Glomerular visceral epithelial cell (primary cell): Measurements from ENCODE around the gene PDZD2.

Source experiments
- DNase-seq: peaks from one replicate; pipeline ENCODE4 v3.0.0-alpha.2; 2016; ENCODE audit errors: extremely low spot score

PDZD2 gene

GRCh38 chr5:31867219-31867618 lies 228.3 kb downstream of the PDZD2 start:
- DNase-seq, result no peak

- DNase-seq, result no peak
Observed at GRCh38 chr5:31880449-31880848, 241.5 kb downstream of the PDZD2 start.

- peak; percentile 32 for DNase-seq
Observed at GRCh38 chr5:31884896-31885295, 246.0 kb downstream of the PDZD2 start.

- DNase-seq, result no peak
Observed at GRCh38 chr5:31886206-31886605, 247.3 kb downstream of the PDZD2 start.

GRCh38 chr5:31887556-31887955 lies 248.6 kb downstream of the PDZD2 start:
- no peak for DNase-seq

- no peak for DNase-seq
Observed at GRCh38 chr5:31888564-31888963, 249.6 kb downstream of the PDZD2 start.

GRCh38 chr5:31889001-31889561 lies 250.2 kb downstream of the PDZD2 start:
- no peak for DNase-seq

GRCh38 chr5:31890046-31890445 lies 251.1 kb downstream of the PDZD2 start:
- no peak for DNase-seq

GRCh38 chr5:31894141-31894540 lies 255.2 kb downstream of the PDZD2 start:
- no peak for DNase-seq

- DNase-seq, result no peak
Observed at GRCh38 chr5:31895199-31895820, 256.4 kb downstream of the PDZD2 start.

GRCh38 chr5:31898036-31898632 lies 259.2 kb downstream of the PDZD2 start:
- DNase-seq, result no peak

- DNase-seq, result no peak
Observed at GRCh38 chr5:31900296-31900865, 261.4 kb downstream of the PDZD2 start.

GRCh38 chr5:31901807-31902530 lies 263.0 kb downstream of the PDZD2 start:
- DNase-seq, result no peak

GRCh38 chr5:31908396-31908795 lies 269.5 kb downstream of the PDZD2 start:
- no peak for DNase-seq

- no peak for DNase-seq
Observed at GRCh38 chr5:31909073-31909472, 270.1 kb downstream of the PDZD2 start.

- DNase-seq, result peak; percentile 68
Observed at GRCh38 chr5:31911291-31912265, 272.6 kb downstream of the PDZD2 start.

- no peak for DNase-seq
Observed at GRCh38 chr5:31913808-31914207, 274.9 kb downstream of the PDZD2 start.

GRCh38 chr5:31916327-31916726 lies 277.4 kb downstream of the PDZD2 start:
- no peak for DNase-seq

- no peak for DNase-seq
Observed at GRCh38 chr5:31918739-31919138, 279.8 kb downstream of the PDZD2 start.

GRCh38 chr5:31921852-31922305 lies 282.9 kb downstream of the PDZD2 start:
- DNase-seq, result peak; percentile 86

GRCh38 chr5:31924005-31924404 lies 285.1 kb downstream of the PDZD2 start:
- no peak for DNase-seq
